ENCODE results near the gene FAAP20. TPM values are rescaled to one million over a fixed set of nuclear protein-coding genes. Genes with fewer than 3 reads are reported as not detected.
A peak's percentile ranks its signal among the peaks of the same experiment; 100 is the strongest.

Gene FAAP20
- total RNA-seq, 1 donor from 2014 or later: 77.9 TPM

GRCh38 chr1:2168535-2168934 lies 26.0 kb downstream of the FAAP20 start:
- no peaks in the 10 kb centered on the region for H3K27me3 Mint-ChIP-seq
- no peak overlapping the region for H3K4me3 Mint-ChIP-seq (ENCODE audit: low read depth)
- H3K9me3 Mint-ChIP-seq (ENCODE audit: low read depth): no peaks in the 10 kb centered on the region
- TF ChIP-seq CTCF (IDR thresholded peaks at IDR 0.05; ENCODE audit: unreplicated experiment): no peak
- no peak for DNase-seq (ENCODE audit: low spot score, unreplicated experiment)
- peaks cover 18% of the 10 kb centered on the region for H3K36me3 Mint-ChIP-seq (ENCODE audit: insufficient read depth)
- no peaks in the 10 kb centered on the region for H3K4me1 Mint-ChIP-seq (ENCODE audit: low read depth)
- H3K27ac Mint-ChIP-seq: no peak overlapping the region

- peak overlapping the region; percentile 16 for H3K27ac Mint-ChIP-seq
- no peaks in the 10 kb centered on the region for H3K27me3 Mint-ChIP-seq
- no peak overlapping the region for H3K4me3 Mint-ChIP-seq (ENCODE audit: low read depth)
- peaks cover 21% of the 10 kb centered on the region for H3K36me3 Mint-ChIP-seq (ENCODE audit: insufficient read depth)
- TF ChIP-seq CTCF (IDR thresholded peaks at IDR 0.05; ENCODE audit: unreplicated experiment): no peak
- no peaks in the 10 kb centered on the region for H3K4me1 Mint-ChIP-seq (ENCODE audit: low read depth)
- no peaks in the 10 kb centered on the region for H3K9me3 Mint-ChIP-seq (ENCODE audit: low read depth)
- DNase-seq (ENCODE audit: low spot score, unreplicated experiment): no peak
These were observed 26.5 kb downstream of the FAAP20 start for GRCh38 chr1:2168090-2168489.

GRCh38 chr1:2166695-2167094 lies 27.9 kb downstream of the FAAP20 start:
- H3K36me3 Mint-ChIP-seq (ENCODE audit: insufficient read depth): peaks cover 28% of the 10 kb centered on the region
- TF ChIP-seq CTCF (IDR thresholded peaks at IDR 0.05; ENCODE audit: unreplicated experiment): no peak
- H3K4me3 Mint-ChIP-seq (ENCODE audit: low read depth): no peak overlapping the region
- H3K9me3 Mint-ChIP-seq (ENCODE audit: low read depth): no peaks in the 10 kb centered on the region
- no peaks in the 10 kb centered on the region for H3K27me3 Mint-ChIP-seq
- H3K4me1 Mint-ChIP-seq (ENCODE audit: low read depth): no peaks in the 10 kb centered on the region
- DNase-seq (ENCODE audit: low spot score, unreplicated experiment): no peak
- H3K27ac Mint-ChIP-seq: no peak overlapping the region

GRCh38 chr1:2166254-2166653 lies 28.3 kb downstream of the FAAP20 start:
- H3K4me1 Mint-ChIP-seq (ENCODE audit: low read depth): no peaks in the 10 kb centered on the region
- H3K27me3 Mint-ChIP-seq: no peaks in the 10 kb centered on the region
- no peak overlapping the region for H3K4me3 Mint-ChIP-seq (ENCODE audit: low read depth)
- H3K9me3 Mint-ChIP-seq (ENCODE audit: low read depth): no peaks in the 10 kb centered on the region
- TF ChIP-seq CTCF (IDR thresholded peaks at IDR 0.05; ENCODE audit: unreplicated experiment): no peak
- H3K27ac Mint-ChIP-seq: no peak overlapping the region
- DNase-seq (ENCODE audit: low spot score, unreplicated experiment): no peak
- H3K36me3 Mint-ChIP-seq (ENCODE audit: insufficient read depth): peaks cover 29% of the 10 kb centered on the region

GRCh38 chr1:2165646-2166045 lies 28.9 kb downstream of the FAAP20 start:
- no peak overlapping the region for H3K4me3 Mint-ChIP-seq (ENCODE audit: low read depth)
- H3K9me3 Mint-ChIP-seq (ENCODE audit: low read depth): no peaks in the 10 kb centered on the region
- DNase-seq (ENCODE audit: low spot score, unreplicated experiment): no peak
- no peaks in the 10 kb centered on the region for H3K4me1 Mint-ChIP-seq (ENCODE audit: low read depth)
- TF ChIP-seq CTCF (IDR thresholded peaks at IDR 0.05; ENCODE audit: unreplicated experiment): no peak
- H3K27me3 Mint-ChIP-seq: no peaks in the 10 kb centered on the region
- H3K27ac Mint-ChIP-seq: no peak overlapping the region
- H3K36me3 Mint-ChIP-seq (ENCODE audit: insufficient read depth): peaks cover 29% of the 10 kb centered on the region
